Lung (tissue), 12 donors: Measurements from ENCODE around the gene ATG7. TPM values are rescaled to one million over a fixed set of nuclear protein-coding genes. Genes with fewer than 3 reads are reported as not detected.

Experiments
- ATAC-seq: fragments of 200-7000 bp; cut with Tn5 transposase; one replicate; pipeline ENCODE4 v1.9.1; 2020; ENCODE audit warnings: moderate number of reproducible peaks; ENCODE audit not compliant: insufficient read depth, low FRiP score
- DNase-seq, 3 donors: peaks; one replicate each; pipeline ENCODE4 v3.0.0-alpha.2; 2013 to 2017
- H3K27ac ChIP-seq, 2 donors: one replicate each; pipeline ENCODE4 v1.5.1; 2013; ENCODE audit warnings: mild to moderate bottlenecking in 2 of 2, moderate library complexity in 2 of 2, control low read depth in 1 of 2, inconsistent platforms in 1 of 2, low read depth in 1 of 2, low read length in 1 of 2
- H3K27me3 ChIP-seq, 3 donors: one replicate each; pipeline ENCODE4 v1.5.1; 2013; ENCODE audit warnings: low read length in 2 of 3; ENCODE audit not compliant: control insufficient read depth in 3 of 3, insufficient read depth in 3 of 3
- H3K36me3 ChIP-seq, 4 donors: one replicate each; pipeline ENCODE4 v1.5.1; 2013; ENCODE audit warnings: low read length in 4 of 4, mild to moderate bottlenecking in 1 of 4, moderate library complexity in 1 of 4; ENCODE audit not compliant: control insufficient read depth in 4 of 4, insufficient read depth in 4 of 4
- H3K4me1 ChIP-seq, 5 donors: one replicate each; pipeline ENCODE4 v1.5.1; 2013; ENCODE audit warnings: low read length in 5 of 5, mild to moderate bottlenecking in 2 of 5, moderate library complexity in 1 of 5; ENCODE audit not compliant: control insufficient read depth in 5 of 5, insufficient read depth in 5 of 5
- H3K4me3 ChIP-seq: one replicate; pipeline ENCODE4 v1.5.1; 2013; ENCODE audit warnings: mild to moderate bottlenecking, control low read depth, moderate library complexity
- H3K9ac ChIP-seq, 2 donors: one replicate each; pipeline ENCODE4 v1.5.1; 2013; ENCODE audit warnings: low read length in 2 of 2, control low read depth in 1 of 2; ENCODE audit not compliant: insufficient read depth in 1 of 2
- H3K9me3 ChIP-seq, 4 donors: one replicate each; pipeline ENCODE4 v1.5.1; 2013; ENCODE audit warnings: low read length in 3 of 4, mild to moderate bottlenecking in 1 of 4, moderate library complexity in 1 of 4; ENCODE audit not compliant: control insufficient read depth in 4 of 4, insufficient read depth in 3 of 4
- CTCF ChIP-seq: IDR thresholded peaks from 2 replicates; pipeline ENCODE4 v1.5.1; 2012; ENCODE audit warnings: mild to moderate bottlenecking; ENCODE audit errors: control extremely low read depth, extremely low read depth
- WGBS, 2 donors: extraction: QIAGEN DNeasy Blood & Tissue Kit; methylation state at CpG; one replicate each; pipeline ENCODE4 v1.1.7; 2013; 5-methylcytosine and 5-hydroxymethylcytosine counted together
- polyA plus RNA-seq, 2 donors: library from polyadenylated mRNA; stranded (reverse); fragments of 200-250 nt; gene quantifications; one replicate each; pipeline ENCODE4 v1.2.1, GENCODE V29; 2013
- total RNA-seq, 2 donors: library from RNA; depleted of rRNA in 1 of 2; stranded (reverse); fragments of >200 nt in 1 of 2; gene quantifications; one replicate each; pipeline ENCODE4 v1.2.1, GENCODE V29; 2014 to 2021
- donor health status: control.
- donor health status: control.
- donor health status: Bipolar disorder and iron deficiency.
- donor health status: healthy.
- donor health status: DM: yes; HTN: yes; CAD: no.

ATG7 gene
- total and polyA plus RNA-seq, 4 donors = 11.2 to 72.0 (median 53.3) TPM

GRCh38 chr3:11328196-11328945 lies 56.2 kb downstream of the ATG7 start:
- H3K4me3 ChIP-seq = no peak overlapping the region
- H3K27ac ChIP-seq = no peak overlapping the region
- peaks cover 0 to 13% (median 10%) of the 10 kb centered on the region in 4 donors for H3K36me3 ChIP-seq
- H3K9ac ChIP-seq = no peak overlapping the region
- 84 to 92% methylated on average over 10 of the region's 10 CpGs for WGBS, 2 donors
- H3K4me1 ChIP-seq = peaks cover 0 to 7% (median 0%) of the 10 kb centered on the region in 5 donors
- H3K27me3 ChIP-seq = no peaks in the 10 kb centered on the region
- H3K9me3 ChIP-seq = no peaks in the 10 kb centered on the region
- no peak for TF ChIP-seq CTCF
- ATAC-seq (no peak), DNase-seq (no peak)

GRCh38 chr3:11329777-11330176 lies 57.6 kb downstream of the ATG7 start:
- H3K27ac ChIP-seq = no peak overlapping the region
- no peak for DNase-seq
- no peak overlapping the region for H3K9ac ChIP-seq
- no peak for ATAC-seq
- no peaks in the 10 kb centered on the region for H3K9me3 ChIP-seq
- no peaks in the 10 kb centered on the region for H3K4me1 ChIP-seq
- peaks cover 0 to 13% (median 9%) of the 10 kb centered on the region in 4 donors for H3K36me3 ChIP-seq
- WGBS, 2 donors = 83 to 90% methylated on average over 2 of the region's 2 CpGs
- H3K27me3 ChIP-seq = no peaks in the 10 kb centered on the region
- H3K4me3 ChIP-seq = no peak overlapping the region
- TF ChIP-seq CTCF = no peak

GRCh38 chr3:11331101-11331500 lies 58.9 kb downstream of the ATG7 start:
- WGBS, 2 donors = 23 to 44% methylated on average over 1 of the region's 1 CpG
- Histone ChIP-seq H3K36me3 (peaks cover 0 to 13% (median 8%) of the 10 kb centered on the region in 4 donors), H3K9ac (no peak overlapping the region), H3K4me1 (no peaks in the 10 kb centered on the region), H3K9me3 (no peaks in the 10 kb centered on the region), H3K4me3 (no peak overlapping the region), H3K27ac (no peak overlapping the region), H3K27me3 (no peaks in the 10 kb centered on the region)
- DNase-seq (no peak), ATAC-seq (no peak)
- no peak for TF ChIP-seq CTCF
